SK-N-SH (cell line): ENCODE measurements around the gene MYO7A. TPM values are rescaled to one million over a fixed set of nuclear protein-coding genes. Genes with fewer than 3 reads are reported as not detected.

Experiments
- CTCF ChIA-PET: fragments of 300-600, 350-600 bp; formaldehyde crosslinking; extraction: SDS; loops from one replicate; lab custom pipeline; 2021; lab: Yijun Ruan, JAX
- POLR2A ChIA-PET: fragments of 350-600 bp; sonication (Branson Sonifier 250); formaldehyde crosslinking; extraction: SDS; loops from one replicate; lab custom pipeline; 2020; ENCODE audit warnings: antibody characterized with exemption, inconsistent platforms; lab: Yijun Ruan, JAX
- DNase-seq: peaks from one replicate; pipeline ENCODE4 v3.0.0; 2012
- H2AFZ ChIP-seq: fragments of 200-600 bp; sonication (generic); 2 replicates; pipeline ENCODE4 v1.8.1; 2016; ENCODE audit warnings: antibody characterized with exemption, mild to moderate bottlenecking, low read depth
- H3F3A ChIP-seq: fragments of 200-600 bp; sonication (generic); replicated peaks from 2 replicates; pipeline ENCODE3; 2016; ENCODE audit warnings: antibody characterized with exemption, mild to moderate bottlenecking; ENCODE audit not compliant: insufficient read depth
- H3K27ac ChIP-seq, 2 experiments: fragments of 200-500 bp in 1 of 2; fragments of 200-600 bp in 1 of 2; sonication (Bioruptor generic) in 1 of 2; sonication (generic), shearing (Covaris generic) in 1 of 2; 2 replicates each; pipeline versions ENCODE4 v1.5.1 to v1.6.1; 2014 to 2016; ENCODE audit warnings: low read depth in 2 of 2, inconsistent platforms in 1 of 2, low read length in 1 of 2, mild to moderate bottlenecking in 1 of 2, mixed read lengths in 1 of 2
- H3K27me3 ChIP-seq: fragments of 200-600 bp; sonication (generic), shearing (Covaris generic); 2 replicates; pipeline ENCODE4 v1.6.1; 2016; ENCODE audit warnings: mixed run types; ENCODE audit not compliant: insufficient read depth
- H3K36me3 ChIP-seq, 2 experiments: fragments of 200-500 bp in 1 of 2; fragments of 200-600 bp in 1 of 2; sonication (Bioruptor generic) in 1 of 2; sonication (generic) in 1 of 2; replicated peaks in 1 of 2; 2 replicates each; pipeline versions ENCODE3 to v1.5.1; 2014 to 2016; ENCODE audit warnings: low read length in 1 of 2, mild to moderate bottlenecking in 1 of 2; ENCODE audit not compliant: insufficient read depth in 2 of 2, control insufficient read depth in 1 of 2
- H3K4me1 ChIP-seq, 2 experiments: fragments of 200-500 bp in 1 of 2; fragments of 200-600 bp in 1 of 2; sonication (Bioruptor generic) in 1 of 2; sonication (generic), shearing (Covaris generic) in 1 of 2; 2 replicates each; pipeline versions ENCODE4 v1.5.1 to v1.6.1; 2014 to 2016; ENCODE audit warnings: low read depth in 1 of 2, low read length in 1 of 2, mixed run types in 1 of 2; ENCODE audit not compliant: insufficient read depth in 2 of 2, control insufficient read depth in 1 of 2
- H3K4me2 ChIP-seq: fragments of 200-600 bp; sonication (generic), shearing (Covaris generic); 2 replicates; pipeline ENCODE4 v1.6.1; 2017; ENCODE audit warnings: mixed run types
- H3K4me3 ChIP-seq, 2 experiments: fragments of 200-500 bp in 1 of 2; fragments of 200-600 bp in 1 of 2; sonication (Bioruptor generic) in 1 of 2; sonication (generic), shearing (Covaris generic) in 1 of 2; 2 replicates each; pipeline versions ENCODE4 v1.5.1 to v1.8.1; 2014 to 2016; ENCODE audit warnings: low read depth in 2 of 2, inconsistent platforms in 1 of 2, low read length in 1 of 2, mild to moderate bottlenecking in 1 of 2, mixed read lengths in 1 of 2, moderate library complexity in 1 of 2
- H3K79me2 ChIP-seq: fragments of 200-600 bp; sonication (generic); 2 replicates; pipeline ENCODE4 v1.8.1; 2017; ENCODE audit warnings: mild to moderate bottlenecking; ENCODE audit not compliant: insufficient read depth
- H3K9ac ChIP-seq: fragments of 200-600 bp; sonication (generic); 2 replicates; pipeline ENCODE4 v1.6.1; 2017; ENCODE audit warnings: mixed run types
- H3K9me2 ChIP-seq: fragments of 200-600 bp; sonication (generic); 2 replicates; pipeline ENCODE4 v1.6.1; 2017; ENCODE audit warnings: mixed run types
- H3K9me3 ChIP-seq: fragments of 200-600 bp; sonication (generic); 2 replicates; pipeline ENCODE4 v1.6.1; 2017; ENCODE audit warnings: mixed run types, mild to moderate bottlenecking, moderate library complexity
- H4K20me1 ChIP-seq: fragments of 200-600 bp; sonication (generic); 2 replicates; pipeline ENCODE4 v1.6.1; 2017; ENCODE audit warnings: mild to moderate bottlenecking, mixed run types; ENCODE audit not compliant: insufficient read depth
- CHD2 ChIP-seq: fragments of 150-350 bp; IDR thresholded peaks from 2 replicates; pipeline ENCODE4 v1.6.1; 2018; ENCODE audit warnings: low read length; ENCODE audit not compliant: partially characterized antibody
- EZH2phosphoT487 ChIP-seq: fragments of 200-600 bp; sonication (generic); IDR thresholded peaks from 2 replicates; pipeline ENCODE4 v1.6.1; 2017; ENCODE audit warnings: low read depth, mixed run types, mild to moderate bottlenecking, antibody characterized with exemption, moderate library complexity, borderline replicate concordance
- FOSL2 ChIP-seq: IDR thresholded peaks from 2 replicates; pipeline ENCODE4 v1.4.0; 2012; ENCODE audit warnings: low read depth, mild to moderate bottlenecking, moderate library complexity, borderline replicate concordance
- FOXM1 ChIP-seq: IDR thresholded peaks from 2 replicates; pipeline ENCODE4 v1.4.0; 2012; ENCODE audit warnings: low read depth, mild to moderate bottlenecking
- GABPA ChIP-seq: IDR thresholded peaks from 2 replicates; pipeline ENCODE4 v1.4.0; 2012; ENCODE audit warnings: low read depth, mild to moderate bottlenecking
- MEF2A ChIP-seq: IDR thresholded peaks from 2 replicates; pipeline ENCODE4 v1.4.0; 2012; ENCODE audit warnings: low read depth, borderline replicate concordance
- NFIC ChIP-seq: IDR thresholded peaks from 2 replicates; pipeline ENCODE4 v1.4.0; 2012; ENCODE audit warnings: borderline replicate concordance
- NRF1 ChIP-seq: IDR thresholded peaks from 2 replicates; pipeline ENCODE4 v1.6.1; 2012; ENCODE audit warnings: low read depth, mild to moderate bottlenecking, low read length
- PBX3 ChIP-seq: IDR thresholded peaks from 2 replicates; pipeline ENCODE4; 2012
- POLR2AphosphoS5 ChIP-seq: IDR thresholded peaks from 2 replicates; pipeline ENCODE4 v1.6.1; 2012; ENCODE audit warnings: low read depth, low read length
- RCOR1 ChIP-seq: fragments of 150-350 bp; IDR thresholded peaks from 2 replicates; pipeline ENCODE4 v1.6.1; 2017; ENCODE audit warnings: antibody characterized with exemption, low read length
- RFX5 ChIP-seq: IDR thresholded peaks from 2 replicates; pipeline ENCODE4 v1.6.1; 2012; ENCODE audit warnings: mild to moderate bottlenecking, improper control_type of control experiment, low read length
- RXRA ChIP-seq: IDR thresholded peaks from 2 replicates; pipeline ENCODE4 v1.4.0; 2012; ENCODE audit warnings: low read depth, mild to moderate bottlenecking, borderline replicate concordance
- SMC3 ChIP-seq: IDR thresholded peaks from 2 replicates; pipeline ENCODE4 v1.6.1; 2012; ENCODE audit warnings: low read depth, low read length, improper control_type of control experiment
- TAF1 ChIP-seq: IDR thresholded peaks from 2 replicates; pipeline ENCODE4 v1.6.1; 2012; ENCODE audit warnings: low read depth, mild to moderate bottlenecking, low read length, moderate library complexity, borderline replicate concordance
- TCF12 ChIP-seq: IDR thresholded peaks from 2 replicates; pipeline ENCODE4 v1.4.0; 2012
- USF1 ChIP-seq: IDR thresholded peaks from 2 replicates; pipeline ENCODE4 v1.4.0; 2012; ENCODE audit warnings: low read depth, borderline replicate concordance
- ZBTB33 ChIP-seq: IDR thresholded peaks from 2 replicates; pipeline ENCODE4 v1.4.0; 2012; ENCODE audit warnings: low read depth, borderline replicate concordance
- WGBS: methylation state at CpG from one replicate; pipeline ENCODE4 v1.1.6; 2017; ENCODE audit warnings: low lambda C conversion rate; 5-methylcytosine and 5-hydroxymethylcytosine counted together
- polyA plus RNA-seq, 3 experiments: library from polyadenylated mRNA; depleted of rRNA; stranded (reverse); fragments of >200 nt; gene quantifications; 2 replicates each; pipeline ENCODE4 v1.2.3, GENCODE V29; 2012
- TF ChIP-seq, protein P1 (sequence below): IDR thresholded peaks from 2 replicates; pipeline ENCODE4 v1.4.0; 2012; ENCODE audit warnings: low read depth

Gene MYO7A
- polyA plus RNA-seq, 1 of the 3 experiments (the other 2 are of a cell fraction), result 0.08 TPM

DNA sequence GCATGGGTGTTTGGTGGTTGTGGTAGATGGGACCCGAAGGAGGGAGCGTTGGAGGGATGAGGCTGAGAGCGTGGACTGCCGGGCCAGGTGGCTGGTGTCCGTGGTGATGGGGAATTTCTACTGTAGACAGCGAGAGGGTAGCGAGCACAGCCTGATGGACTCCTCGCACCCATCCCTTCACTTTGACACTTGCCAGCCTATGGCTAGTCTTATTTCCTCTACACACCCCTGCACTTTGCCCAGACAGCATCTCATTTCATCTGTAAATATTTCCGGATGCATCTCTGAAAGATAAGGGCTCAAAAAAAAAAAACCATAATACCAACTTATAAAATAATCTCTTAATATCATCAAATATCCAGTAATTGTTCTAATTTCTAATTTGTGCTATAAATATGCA lies 19.6 kb upstream of the MYO7A start:
- WGBS, result 84% methylated on average over 9 of the region's 9 CpGs
- peaks cover 16% of the 10 kb centered on the region for H3F3A ChIP-seq
- H3K27me3 ChIP-seq, result no peaks in the 10 kb centered on the region
- H3K9ac ChIP-seq, result no peak overlapping the region
- peak overlapping the region in 1 of 2 experiments; percentile 82; a peak in 3 of 4 replicates for H3K27ac ChIP-seq
- no peak for DNase-seq
- H3K36me3 ChIP-seq, result peaks cover 0 to 3% of the 10 kb centered on the region in 2 experiments
- peaks cover 10% of the 10 kb centered on the region; the same call in 1 of the 2 replicates for H3K79me2 ChIP-seq
- TF ChIP-seq CHD2, result no peak
- no peak for TF ChIP-seq RFX5
- TF ChIP-seq NFIC, result no peak
- TF ChIP-seq GABPA, result no peak
- no peak for TF ChIP-seq SMC3
- TF ChIP-seq MEF2A, result no peak
- no peak for TF ChIP-seq RCOR1
- TF ChIP-seq NRF1, result no peak
- TF ChIP-seq, protein P1, sequence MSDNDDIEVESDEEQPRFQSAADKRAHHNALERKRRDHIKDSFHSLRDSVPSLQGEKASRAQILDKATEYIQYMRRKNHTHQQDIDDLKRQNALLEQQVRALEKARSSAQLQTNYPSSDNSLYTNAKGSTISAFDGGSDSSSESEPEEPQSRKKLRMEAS, result no peak
- no peak for TF ChIP-seq TAF1
- no peak for TF ChIP-seq EZH2phosphoT487
- no peak for TF ChIP-seq FOSL2
- ChIA-PET CTCF (interaction anchor here (0.7 to 7.9 kb wide), 3 partner anchors 13 to 61 kb away, joined by 6 to 49 read pairs (median 10); no protein-coding TSS in a partner anchor), POLR2A (no interaction called here)
- H3K4me1 ChIP-seq, result peaks cover 32 to 46% of the 10 kb centered on the region in 2 experiments; a peak in 3 of 4 replicates
- H3K4me3 ChIP-seq, result no peak overlapping the region
- H3K9me2 ChIP-seq, result no peaks in the 10 kb centered on the region
- no peaks in the 10 kb centered on the region for H3K9me3 ChIP-seq
- peak overlapping the region; percentile 68 for H3K4me2 ChIP-seq
- H4K20me1 ChIP-seq, result no peaks in the 10 kb centered on the region
- H2AFZ ChIP-seq, result no peak overlapping the region

DNA sequence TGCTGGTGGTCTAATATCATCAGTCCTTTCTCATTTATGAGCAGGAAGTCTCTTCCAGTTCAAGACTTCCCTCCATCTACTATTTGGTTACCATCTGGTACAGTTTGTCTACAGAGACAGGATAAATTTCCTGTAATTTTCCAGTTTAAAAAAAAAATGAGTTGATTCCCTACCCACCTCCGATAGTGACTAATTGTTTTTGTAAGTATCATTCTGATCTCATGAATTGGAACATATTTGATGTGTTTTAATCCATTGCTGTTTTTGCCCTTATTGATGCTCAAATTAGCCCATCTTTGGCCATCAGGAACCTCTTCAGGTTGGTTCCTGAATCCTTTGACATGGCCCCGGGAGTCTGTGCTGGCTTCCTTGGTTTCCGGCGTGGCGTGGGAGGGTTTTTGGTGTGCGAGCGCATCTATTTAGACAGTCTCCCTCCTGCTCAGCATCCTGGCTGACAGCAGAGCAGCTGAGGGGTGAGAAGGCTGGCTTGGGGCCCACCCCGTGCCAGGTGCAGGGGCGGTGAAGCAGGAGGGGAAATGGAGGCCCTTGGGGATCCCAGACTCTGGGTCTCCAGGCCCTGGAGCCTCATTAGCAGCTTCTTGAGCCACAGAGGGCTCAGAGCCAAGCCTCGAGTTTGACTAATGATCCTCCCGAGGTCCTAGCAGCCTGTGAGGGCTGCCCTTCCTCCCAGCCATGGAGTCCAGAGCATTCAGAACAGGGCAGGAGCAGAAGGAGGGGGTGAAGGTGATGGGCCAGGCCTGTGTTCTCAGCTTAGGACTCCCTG lies 18.6 kb upstream of the MYO7A start:
- Histone ChIP-seq H3K27me3 (no peaks in the 10 kb centered on the region), H3K4me1 (peaks cover 28 to 46% of the 10 kb centered on the region in 2 experiments; a peak in 3 of 4 replicates), H4K20me1 (no peaks in the 10 kb centered on the region), H3K79me2 (peaks cover 10% of the 10 kb centered on the region; the same call in 1 of the 2 replicates), H3K9me2 (no peaks in the 10 kb centered on the region), H3K27ac (peak overlapping the region in 1 of 2 experiments; percentile 82; a peak in 3 of 4 replicates), H3F3A (peaks cover 16% of the 10 kb centered on the region), H3K4me3 (no peak overlapping the region), H2AFZ (no peak overlapping the region), H3K9me3 (no peaks in the 10 kb centered on the region), H3K9ac (no peak overlapping the region), H3K4me2 (peak overlapping the region; percentile 68), H3K36me3 (no peaks in the 10 kb centered on the region)
- no peak for DNase-seq
- 83% methylated on average over 7 of the region's 11 CpGs for WGBS
- CTCF ChIA-PET, result interaction anchor here (1.0 to 11.2 kb wide), 4 partner anchors 18 to 438 kb away, joined by 3 to 111 read pairs (median 30); partner anchors contain the start of gene MYO7A
- POLR2A ChIA-PET, result no interaction called here
- no peak for TF ChIP-seq CHD2
- TF ChIP-seq NFIC, result peak; percentile 67
- TF ChIP-seq RXRA, result peak; percentile 24; the same call in 1 of the 2 replicates
- no peak for TF ChIP-seq USF1
- no peak for TF ChIP-seq POLR2AphosphoS5
- TF ChIP-seq TCF12, result peak; percentile 40; the same call in 1 of the 2 replicates
- TF ChIP-seq FOXM1, result no peak
- no peak for TF ChIP-seq ZBTB33
- TF ChIP-seq PBX3, result peak; percentile 58; the same call in 1 of the 2 replicates
- peak; percentile 12; the same call in 1 of the 2 replicates for TF ChIP-seq FOSL2
